Gastroesophageal sphincter (tissue), 3 donors: ENCODE measurements around the gene A3GALT2.

ENCODE experiments used
- CTCF ChIP-seq, 4 experiments: fragments of 200-600 bp in 2 of 4; fragments of 450-650 bp in 2 of 4; sonication (generic) in 1 of 4; IDR thresholded peaks; one replicate each; pipeline ENCODE4 v1.5.1; 2017 to 2019; ENCODE audit warnings: antibody characterized with exemption in 4 of 4, mild to moderate bottlenecking in 2 of 4, moderate library complexity in 2 of 4
- EP300 ChIP-seq: sonication (generic); formaldehyde crosslinking; IDR thresholded peaks from one replicate; pipeline ENCODE4 v1.6.1; 2017; ENCODE audit warnings: antibody characterized with exemption, mild to moderate bottlenecking
- POLR2A ChIP-seq, 2 donors: fragments of 450-650 bp; IDR thresholded peaks; one replicate each; pipeline ENCODE4 v1.6.1; 2017; ENCODE audit warnings: antibody characterized with exemption in 2 of 2, mild to moderate bottlenecking in 2 of 2, moderate library complexity in 1 of 2

- peak in 1 of 2 donors; percentile 43 for TF ChIP-seq POLR2A (IDR thresholded peaks at IDR 0.05)
- TF ChIP-seq EP300, result no peak
- TF ChIP-seq CTCF (IDR thresholded peaks at IDR 0.05), result no peak
These were observed 28.3 kb upstream of the A3GALT2 start for GRCh38 chr1:33349081-33349759.
